NCI-H2196 (cell line): ENCODE results near the gene OR4D10.
"Not testable (repeated sequence)": the region's sequence is repeated elsewhere in the genome, so short reads cannot be mapped to it uniquely, and the experiment has no call there.

ENCODE experiments used
- DNase-seq: peaks from one replicate; lab custom pipeline; 2025; ENCODE audit not compliant: unreplicated experiment; lab: John Stamatoyannopoulos, UW

OR4D10 gene

GRCh38 chr11:59473015-59473414 is at the start of gene OR4D10:
Gene OR4D10 (plus strand): TSS chr11:59473315. CDS start chr11:59477430, 4,115 bp downstream.
- no peak for DNase-seq

DNA sequence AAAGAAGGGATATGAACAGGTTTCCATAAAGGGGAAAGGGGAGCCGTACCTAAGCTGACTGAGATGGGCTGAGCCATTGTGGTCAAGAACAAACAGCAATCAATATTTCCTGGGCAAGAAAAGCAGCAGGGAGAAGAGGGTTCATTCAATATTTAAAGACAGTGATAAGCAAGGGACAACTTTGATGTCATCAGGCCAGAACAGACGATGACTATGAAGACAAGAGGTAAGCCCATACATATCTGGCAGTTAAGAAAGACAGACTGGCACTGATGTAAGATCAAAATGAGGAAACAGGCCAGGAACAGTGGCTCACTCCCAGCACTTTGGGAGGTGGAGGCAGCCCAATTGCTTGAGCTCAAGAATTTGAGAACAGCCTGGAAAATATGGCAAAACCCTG is 49.3 kb upstream of the OR4D10 start:
- DNase-seq, result no peak

DNA sequence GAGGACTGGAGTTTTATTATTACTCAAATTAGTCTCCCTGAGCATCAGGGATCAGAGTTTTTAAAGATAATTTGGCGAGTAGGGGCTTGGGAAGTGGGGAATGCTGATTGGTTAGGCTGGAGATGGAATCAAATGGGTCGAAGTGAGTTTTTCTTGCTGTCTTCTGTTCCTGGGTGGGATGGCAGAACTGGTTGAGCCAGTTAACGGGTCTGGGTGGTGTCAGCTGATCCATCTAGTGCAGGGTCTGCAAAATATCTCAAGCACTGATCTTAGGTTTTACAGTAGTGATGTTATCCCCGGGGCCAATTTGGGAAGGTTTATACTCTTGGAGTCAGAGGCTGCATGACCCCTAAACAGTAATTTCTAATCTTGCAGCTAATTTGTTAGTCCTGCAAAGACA is 48.0 kb upstream of the OR4D10 start:
- no peak for DNase-seq

DNA sequence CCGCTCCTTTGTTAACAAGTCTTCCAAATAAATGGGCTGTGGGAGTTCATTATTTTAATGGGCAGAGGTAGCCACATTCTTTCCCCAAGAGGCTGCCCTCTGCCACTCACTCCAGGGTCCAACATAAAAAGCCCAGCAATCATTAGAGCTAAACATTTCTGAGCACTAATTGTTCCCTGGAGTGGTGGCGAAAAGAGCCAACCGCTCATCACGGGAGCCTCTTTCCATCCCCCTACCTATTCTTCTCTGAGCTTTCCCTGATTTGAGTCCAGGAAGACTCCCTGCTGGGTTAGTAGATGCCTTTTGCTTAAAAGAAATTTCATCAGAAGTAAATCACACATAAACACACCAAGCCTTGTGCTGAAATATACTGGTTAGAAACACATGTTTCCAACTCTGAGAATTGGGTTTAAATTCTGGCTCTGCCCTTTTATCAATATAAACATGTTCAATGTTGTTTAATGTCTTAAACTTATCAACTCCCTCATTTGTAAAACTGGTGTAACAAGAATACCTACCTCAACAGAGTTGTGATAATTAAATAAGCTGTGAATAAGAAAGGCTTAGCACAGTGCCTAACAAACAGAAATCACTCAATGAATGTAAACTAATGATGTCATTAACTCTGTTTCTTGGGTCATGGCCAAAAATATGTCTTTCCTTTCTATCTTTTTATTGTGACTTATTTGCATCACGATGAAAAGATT is 46.6 kb upstream of the OR4D10 start, which contains the start of gene OR5A2:
Gene OR5A2, minus strand, starts transcription at position 53 of the 707 bp plus-strand sequence. CDS start 3,460 bp downstream, outside the sequence.
- no peak for DNase-seq

- DNase-seq, result no peak
Measured at GRCh38 chr11:59427068-59427382, 46.1 kb upstream of the OR4D10 start.

DNA sequence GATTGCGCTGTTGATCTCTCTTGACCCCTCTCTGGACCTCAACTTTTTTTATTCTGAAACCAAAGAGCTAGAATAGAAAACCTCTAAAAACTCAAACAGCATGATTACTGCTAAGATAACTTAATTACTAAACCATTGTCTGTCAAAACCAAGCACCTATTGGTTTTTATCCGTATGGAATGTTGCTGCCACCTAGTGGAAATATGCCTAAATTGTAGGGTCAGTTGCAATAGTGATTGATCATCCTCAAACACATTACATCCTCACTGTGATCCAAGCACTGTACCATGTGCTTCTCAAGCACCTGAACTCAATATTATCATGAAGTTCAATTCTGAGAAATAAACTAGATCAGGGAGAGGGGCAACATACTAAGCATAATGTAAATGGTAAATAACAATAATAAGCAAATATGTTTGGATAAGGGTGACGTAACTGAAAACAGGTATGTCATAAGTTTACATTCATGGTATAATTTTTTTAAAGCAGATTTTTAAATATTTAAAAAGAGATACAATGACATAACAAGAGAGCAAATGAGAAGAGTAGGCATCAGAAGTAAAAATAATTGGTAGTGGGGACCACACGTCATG is 43.1 kb upstream of the OR4D10 start:
- DNase-seq, result peak; percentile 44

DNA sequence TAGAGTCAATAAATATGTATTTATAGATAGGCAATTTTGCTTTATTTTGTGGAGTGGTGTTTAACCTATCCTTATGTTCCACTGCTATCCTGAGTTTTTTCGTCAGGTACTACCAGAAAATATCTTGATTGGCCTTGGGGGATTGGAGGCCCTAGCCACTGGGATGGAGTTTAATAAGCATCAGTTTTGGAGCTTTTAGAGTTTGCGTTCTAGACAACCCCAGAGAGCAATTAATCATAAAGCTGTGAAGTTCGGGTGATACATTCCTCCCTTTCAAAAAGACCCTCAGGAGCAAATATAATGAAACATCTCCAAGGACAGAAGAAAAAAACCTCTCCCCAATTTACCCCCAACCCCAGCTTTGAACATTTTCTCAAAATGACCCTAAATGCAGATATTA is 36.9 kb upstream of the OR4D10 start, which contains the start of gene OR5A1:
Gene OR5A1, plus strand, starts transcription at position 301 of the 400 bp plus-strand sequence. CDS start 6,700 bp downstream, outside the sequence.
- DNase-seq, result no peak

DNA sequence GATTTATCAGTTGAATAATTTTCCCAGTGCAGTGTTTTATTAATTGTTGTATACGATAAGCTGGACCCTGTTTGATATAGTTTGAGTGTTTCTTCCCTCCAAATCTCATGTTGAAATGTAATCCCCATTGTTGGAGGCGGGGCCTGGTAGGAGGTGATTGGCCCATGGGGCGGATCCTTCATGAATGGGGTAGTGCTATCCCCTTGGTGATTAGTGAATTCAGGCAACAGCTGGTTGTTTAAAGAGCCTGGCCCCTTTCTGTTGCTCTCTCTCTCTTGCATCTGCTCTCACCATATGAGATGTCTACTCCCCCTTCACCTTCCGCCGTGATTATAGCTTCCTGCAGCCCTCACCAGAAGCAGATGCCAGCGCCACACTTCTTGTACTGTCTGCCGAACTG is 35.3 kb upstream of the OR4D10 start:
- DNase-seq, result no peak

DNA sequence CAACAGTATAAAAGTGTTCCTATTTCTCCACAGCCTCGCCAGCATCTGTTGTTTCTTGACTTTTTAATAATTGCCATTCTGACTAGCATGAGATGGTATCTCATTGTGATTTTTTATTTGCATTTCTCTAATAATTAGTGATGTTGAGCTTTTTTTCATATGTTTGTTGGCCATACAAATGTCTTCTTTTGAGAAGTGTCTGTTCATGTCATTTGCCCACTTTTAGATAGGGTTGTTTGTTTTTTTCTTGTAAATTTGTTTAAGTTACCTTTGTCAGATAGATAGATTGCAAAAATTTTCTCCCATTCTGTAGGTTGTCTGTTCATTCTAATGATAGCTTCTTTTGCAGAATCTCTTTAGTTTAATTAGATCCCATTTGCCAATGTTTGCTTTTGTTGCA is 27.5 kb upstream of the OR4D10 start:
- DNase-seq, result not testable (repeated sequence)

GRCh38 chr11:59448484-59448883 is 24.6 kb upstream of the OR4D10 start:
- no peak for DNase-seq

DNA sequence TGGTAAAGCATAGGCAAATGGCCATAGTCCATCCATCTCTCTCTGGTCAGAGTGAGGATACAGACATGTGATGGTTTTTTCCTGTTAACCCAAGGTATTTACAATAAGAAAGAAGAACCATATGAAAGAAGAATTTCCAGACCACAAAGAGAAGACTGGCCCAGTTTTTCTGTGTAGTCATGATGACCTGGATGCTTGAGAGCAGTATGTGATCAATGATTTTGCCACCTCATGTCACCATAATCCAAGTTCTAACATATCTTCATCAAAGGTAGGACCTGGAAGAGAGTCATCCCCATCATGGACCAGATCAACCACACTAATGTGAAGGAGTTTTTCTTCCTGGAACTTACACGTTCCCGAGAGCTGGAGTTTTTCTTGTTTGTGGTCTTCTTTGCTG is 16.5 kb upstream of the OR4D10 start, which contains the start of gene OR4D6:
Gene OR4D6, plus strand, starts transcription at position 301 of the 400 bp plus-strand sequence. Its CDS starts 0 bp downstream, at position 301.
- DNase-seq, result no peak

- DNase-seq, result no peak
Measured at GRCh38 chr11:59459916-59460315, 13.2 kb upstream of the OR4D10 start.

DNA sequence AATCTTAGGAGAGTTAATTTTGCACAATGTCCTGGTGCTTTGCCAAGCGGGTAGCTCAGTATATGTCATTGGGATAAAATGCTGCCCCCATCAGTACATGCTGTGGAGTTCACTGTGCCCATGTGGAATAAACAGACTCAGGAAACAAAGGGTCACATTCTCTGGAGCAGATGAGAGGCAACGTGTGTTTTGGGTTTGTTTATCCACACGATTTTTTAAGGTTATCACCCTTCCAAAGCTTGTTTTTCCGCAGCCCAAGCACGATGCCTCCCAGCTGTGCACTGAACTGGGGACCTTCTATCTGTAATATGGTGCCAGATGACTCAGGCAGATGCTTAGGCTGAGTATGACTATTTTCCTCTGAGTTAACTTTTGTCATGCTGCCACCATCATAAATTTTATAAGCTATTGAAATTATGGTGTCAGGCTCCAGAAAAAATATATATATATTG is 9.9 kb upstream of the OR4D10 start:
- no peak for DNase-seq

DNA sequence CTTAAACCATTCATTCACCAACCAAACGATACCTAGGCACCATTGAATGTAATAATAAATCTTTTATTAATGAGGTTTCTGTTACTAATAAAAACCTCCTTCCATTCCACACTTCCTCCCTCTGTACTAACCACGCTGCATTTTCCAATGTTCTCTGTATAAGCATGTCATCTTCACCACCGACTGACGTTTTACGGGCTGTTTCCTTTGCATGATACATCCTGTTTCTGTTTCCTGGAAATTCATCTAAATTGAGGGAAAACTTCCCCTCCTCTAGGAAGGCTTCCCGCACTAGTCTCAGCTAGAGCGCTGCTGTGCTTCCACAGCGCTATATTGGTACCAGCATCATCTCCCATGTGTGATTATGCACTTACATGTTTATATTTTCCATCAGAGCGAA is 2.1 kb downstream of the OR4D10 start:
- no peak for DNase-seq

DNA sequence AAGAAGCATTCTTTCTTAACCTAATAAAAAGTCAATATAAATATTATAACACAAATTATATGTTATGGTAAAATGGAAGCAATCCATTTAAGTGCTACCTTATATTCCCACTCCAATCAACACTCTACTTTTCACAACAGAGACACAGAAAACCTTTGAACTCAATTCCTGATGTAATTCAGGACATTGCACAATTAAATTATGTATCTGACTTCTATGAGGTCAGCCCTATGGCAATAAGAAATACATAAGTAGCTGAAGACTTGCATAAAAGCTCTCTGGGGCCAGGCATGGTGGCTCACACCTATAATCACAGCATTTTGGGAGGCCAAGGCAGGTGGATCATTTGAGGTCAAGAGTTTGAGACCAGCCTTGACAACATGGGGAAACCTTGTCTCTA is 6.8 kb downstream of the OR4D10 start:
- DNase-seq, result no peak

DNA sequence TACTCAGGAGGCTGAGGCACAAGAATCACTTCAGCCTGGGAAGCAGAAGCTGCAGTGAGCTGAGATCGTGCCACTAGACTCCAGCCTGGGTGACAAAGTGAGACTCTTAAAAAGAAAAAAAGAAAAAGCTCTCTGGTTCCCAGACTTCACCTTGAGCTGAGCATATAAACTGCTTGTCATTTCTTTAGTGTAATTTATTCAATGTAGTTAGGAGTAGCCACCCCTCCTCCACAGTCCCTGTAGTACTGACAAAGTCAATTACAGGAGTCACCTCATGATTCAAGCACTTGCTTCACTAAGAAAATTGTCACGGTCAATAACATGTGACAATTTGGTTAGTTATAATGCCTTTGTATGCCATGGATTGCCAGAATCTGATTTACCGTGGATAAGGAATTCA is 7.2 kb downstream of the OR4D10 start:
- DNase-seq, result no peak

DNA sequence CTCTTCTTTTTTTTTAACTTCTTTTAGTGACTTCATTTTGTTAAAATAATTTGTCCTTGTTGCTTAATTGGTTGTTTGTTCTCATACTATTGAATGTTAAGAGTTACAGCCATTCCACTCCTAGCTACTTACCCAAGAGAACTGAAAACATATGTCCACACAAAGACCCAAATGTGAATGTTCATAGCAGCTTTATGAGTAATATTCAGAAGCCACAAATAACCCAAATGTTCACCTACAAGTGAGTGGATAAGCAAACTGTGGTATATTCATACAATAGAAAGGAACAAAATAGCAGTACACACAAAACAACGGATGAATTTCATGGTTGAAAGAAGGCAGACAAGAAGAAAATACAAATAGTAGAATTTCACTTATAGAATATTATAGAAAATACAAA is 28.8 kb downstream of the OR4D10 start:
- DNase-seq, result no peak

DNA sequence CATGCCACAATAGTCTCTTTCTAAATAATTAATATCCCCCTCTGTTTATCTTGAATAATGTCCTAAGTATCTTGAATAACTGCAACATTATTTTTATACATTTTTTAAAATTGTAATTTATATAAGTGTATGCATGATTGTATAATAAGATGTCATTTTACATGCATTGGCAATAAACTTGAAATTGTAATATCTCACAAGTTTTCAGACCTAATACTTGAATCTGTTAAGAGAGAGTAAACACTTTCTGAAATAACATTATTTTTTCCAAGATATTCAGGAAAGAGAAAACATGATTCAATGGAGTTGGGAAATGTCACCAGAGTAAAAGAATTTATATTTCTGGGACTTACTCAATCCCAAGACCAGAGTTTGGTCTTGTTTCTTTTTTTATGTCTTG is 30.2 kb downstream of the OR4D10 start, which contains the start of gene OR4D11:
Gene OR4D11, plus strand, starts transcription at position 301 of the 400 bp plus-strand sequence. Its CDS starts 0 bp downstream, at position 301.
- DNase-seq, result no peak

DNA sequence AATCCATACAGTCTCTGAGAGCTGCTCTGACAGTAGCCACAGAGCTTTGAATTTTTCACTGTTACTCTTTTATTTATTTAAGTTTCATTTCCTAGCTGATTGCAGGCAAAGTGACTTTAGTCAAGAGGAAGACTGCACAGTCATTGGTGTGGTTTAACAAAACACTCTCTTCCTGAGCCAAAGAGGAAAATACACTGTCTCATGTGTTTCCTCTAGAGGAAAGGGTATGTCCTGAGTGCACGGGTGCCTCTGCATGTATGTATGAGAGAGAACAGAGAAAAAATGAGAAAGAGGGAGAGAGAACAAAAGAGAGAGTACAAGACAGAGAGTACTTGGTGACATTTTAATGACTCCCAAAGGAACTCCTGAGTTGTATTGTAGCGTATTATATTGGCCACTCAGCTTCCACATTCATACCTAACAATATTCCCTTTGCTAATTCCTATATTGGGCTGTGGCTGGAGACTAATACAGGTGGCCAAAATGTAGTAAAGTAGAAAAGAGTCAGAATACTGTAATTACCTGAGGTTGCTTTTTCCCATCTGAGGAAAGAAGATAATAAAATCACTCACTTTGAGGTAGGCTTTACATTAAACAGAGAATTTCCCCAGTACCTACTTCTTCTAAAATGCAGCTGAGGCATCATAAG is 38.0 kb downstream of the OR4D10 start, which contains the start of gene OR4D9:
Gene OR4D9, plus strand, starts transcription at position 599 of the 649 bp plus-strand sequence. CDS start 3,374 bp downstream, outside the sequence.
- no peak for DNase-seq

DNA sequence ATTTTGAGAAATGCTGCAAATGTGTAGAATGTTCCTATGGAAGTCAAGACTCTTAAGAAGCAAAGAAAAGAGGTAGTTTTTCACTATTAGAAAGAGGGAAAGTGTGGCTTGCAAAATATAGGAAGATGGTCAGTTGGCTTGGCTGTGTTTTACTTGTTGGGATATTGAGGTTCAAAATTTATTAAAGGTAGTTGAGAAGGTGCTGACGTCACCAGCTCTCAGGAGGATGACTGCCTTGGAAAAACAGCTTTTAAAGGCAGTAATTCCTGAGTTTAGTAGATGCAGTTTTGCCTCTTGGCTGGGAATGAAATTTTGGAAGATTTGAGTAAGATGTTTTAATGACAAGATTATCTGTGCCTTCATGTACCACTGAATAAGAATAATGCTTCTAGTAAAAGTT is 38.6 kb downstream of the OR4D10 start:
- DNase-seq, result no peak

DNA sequence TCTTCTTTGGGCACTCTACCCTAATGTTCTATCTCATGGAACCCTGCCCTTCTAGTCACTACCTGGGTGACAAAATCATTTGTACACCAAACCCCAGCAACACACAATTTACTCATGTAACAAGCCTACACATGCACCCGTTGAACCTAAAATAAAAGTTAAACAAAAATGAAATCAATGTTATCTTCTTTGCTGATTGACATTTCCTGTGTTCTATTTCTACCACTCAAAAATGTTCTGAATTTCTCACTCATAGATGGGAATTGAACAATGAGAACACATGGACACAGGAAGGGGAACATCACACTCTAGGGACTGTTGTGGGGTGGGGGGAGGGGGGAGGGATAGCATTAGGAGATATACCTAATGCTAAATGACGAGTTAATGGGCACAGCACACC is 47.0 kb downstream of the OR4D10 start:
- not testable (repeated sequence) for DNase-seq

DNA sequence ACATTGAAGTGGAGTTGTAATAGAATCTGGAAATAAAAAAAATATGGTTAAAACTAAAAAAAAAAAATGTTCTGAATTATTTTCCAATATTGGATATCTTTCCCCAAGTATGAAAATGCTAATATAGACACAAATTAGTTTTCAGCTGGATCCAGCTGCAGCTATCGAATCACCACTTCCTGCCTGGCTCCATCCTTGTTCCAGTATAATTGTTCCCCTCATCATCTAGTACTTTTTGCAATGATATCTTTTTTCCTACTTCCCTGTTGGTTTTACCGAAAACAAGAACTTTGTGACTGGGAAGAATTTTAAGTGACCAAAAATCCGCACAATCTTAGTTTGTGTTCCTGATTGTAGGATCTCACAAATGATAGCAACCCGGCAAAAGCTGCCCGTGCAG is 47.6 kb downstream of the OR4D10 start:
- no peak for DNase-seq
